HepG2 (cell line): ENCODE data around the gene CAMK1D. TPM values are rescaled to one million over a fixed set of nuclear protein-coding genes. Genes with fewer than 3 reads are reported as not detected.

Experiments used
- BRCA1 ChIP-seq: sonication (generic); formaldehyde crosslinking; IDR thresholded peaks from 2 replicates; pipeline ENCODE4 v1.4.0; 2020; ENCODE audit warnings: missing genetic modification reagents
- HIVEP1 ChIP-seq: sonication (generic); formaldehyde crosslinking; IDR thresholded peaks from 2 replicates; pipeline ENCODE4 v1.4.0; 2020; ENCODE audit warnings: mild to moderate bottlenecking, missing genetic modification reagents
- HNF4G ChIP-seq, 2 experiments: sonication (generic) in 1 of 2; formaldehyde crosslinking in 1 of 2; IDR thresholded peaks; 2 replicates each; pipeline versions ENCODE4 v1.4.0 to v1.6.1; 2011 to 2020; ENCODE audit warnings: borderline replicate concordance in 2 of 2, low read depth in 2 of 2, mild to moderate bottlenecking in 2 of 2, low read length in 1 of 2, missing genetic modification reagents in 1 of 2, moderate library complexity in 1 of 2
- NFYB ChIP-seq: sonication (generic); formaldehyde crosslinking; IDR thresholded peaks from 2 replicates; pipeline ENCODE4 v1.4.0; 2020; ENCODE audit warnings: missing genetic modification reagents
- NRL ChIP-seq: sonication (generic); formaldehyde crosslinking; IDR thresholded peaks from 2 replicates; pipeline ENCODE4 v1.5.0; 2020; ENCODE audit warnings: missing genetic modification reagents, mild to moderate bottlenecking, moderate library complexity, borderline replicate concordance
- ZFP62 ChIP-seq: sonication (generic); formaldehyde crosslinking; IDR thresholded peaks from 2 replicates; pipeline ENCODE4 v1.4.0; 2020; ENCODE audit warnings: missing genetic modification reagents
- ZNF556 ChIP-seq: sonication (generic); formaldehyde crosslinking; IDR thresholded peaks from 2 replicates; pipeline ENCODE4 v1.4.0; 2020; ENCODE audit warnings: mild to moderate bottlenecking, missing genetic modification reagents, borderline replicate concordance
- ZNF7 ChIP-seq: IDR thresholded peaks from 2 replicates; pipeline ENCODE4 v1.6.1; 2016; ENCODE audit warnings: missing biosample characterization, missing genetic modification reagents
- ZNF772 ChIP-seq: sonication (generic); formaldehyde crosslinking; IDR thresholded peaks from 2 replicates; pipeline ENCODE4 v1.5.0; 2020; ENCODE audit warnings: mild to moderate bottlenecking, missing genetic modification reagents
- polyA plus RNA-seq, 8 experiments: library from polyadenylated mRNA; depleted of rRNA in 3 of 8; stranded (reverse) in 7 of 8; unstranded in 1 of 8; fragments of >200 nt; fragmentation: Illumina TruSeq in 4 of 8; extraction: Trizol in 4 of 8; gene quantifications; 2 replicates each; pipeline versions ENCODE4 v1.2.1 to v1.2.3, GENCODE V29; 2011 to 2016; ENCODE audit warnings: low read depth in 4 of 8, missing spikeins in 1 of 8, mixed read lengths in 1 of 8; ENCODE audit not compliant: insufficient read depth in 1 of 8
- total RNA-seq, 5 experiments: library from RNA; depleted of rRNA; stranded (reverse); fragments of >200 nt; fragmentation: Illumina TruSeq; extraction: Trizol; gene quantifications; 2 replicates each; pipeline ENCODE4 v1.2.3, GENCODE V29; 2016; ENCODE audit warnings: low read depth in 1 of 5
- TF ChIP-seq, protein P1 (sequence below): sonication (generic); formaldehyde crosslinking; IDR thresholded peaks from 2 replicates; pipeline ENCODE4 v1.5.0; 2020; ENCODE audit warnings: missing genetic modification reagents
- TF ChIP-seq, protein P2 (sequence below): sonication (generic); formaldehyde crosslinking; IDR thresholded peaks from 2 replicates; pipeline ENCODE4 v1.4.0; 2020; ENCODE audit warnings: mild to moderate bottlenecking, low read depth, missing genetic modification reagents
- TF ChIP-seq, protein P3 (sequence below): sonication (generic); formaldehyde crosslinking; IDR thresholded peaks from 2 replicates; pipeline ENCODE4 v1.8.1; 2022; ENCODE audit warnings: low read depth, mild to moderate bottlenecking, missing genetic modification reagents
- TF ChIP-seq, protein P4 (sequence below): sonication (generic); formaldehyde crosslinking; IDR thresholded peaks from 2 replicates; pipeline ENCODE4 v1.4.0; 2020; ENCODE audit warnings: missing genetic modification reagents
- TF ChIP-seq, protein P5 (sequence below): sonication (generic); formaldehyde crosslinking; conservative IDR thresholded peaks from 2 replicates; pipeline ENCODE4 v1.4.0; 2020; ENCODE audit warnings: missing genetic modification reagents
- TF ChIP-seq, protein P6 (sequence below): sonication (generic); formaldehyde crosslinking; conservative IDR thresholded peaks from 2 replicates; pipeline ENCODE4 v1.4.0; 2020; ENCODE audit warnings: missing genetic modification reagents

The CAMK1D gene
- total and polyA plus RNA-seq, 2 of the 13 experiments (the other 11 are each of a cell fraction or from before 2014, with no cell fraction given): under 0.01 TPM; not detected in 1

DNA sequence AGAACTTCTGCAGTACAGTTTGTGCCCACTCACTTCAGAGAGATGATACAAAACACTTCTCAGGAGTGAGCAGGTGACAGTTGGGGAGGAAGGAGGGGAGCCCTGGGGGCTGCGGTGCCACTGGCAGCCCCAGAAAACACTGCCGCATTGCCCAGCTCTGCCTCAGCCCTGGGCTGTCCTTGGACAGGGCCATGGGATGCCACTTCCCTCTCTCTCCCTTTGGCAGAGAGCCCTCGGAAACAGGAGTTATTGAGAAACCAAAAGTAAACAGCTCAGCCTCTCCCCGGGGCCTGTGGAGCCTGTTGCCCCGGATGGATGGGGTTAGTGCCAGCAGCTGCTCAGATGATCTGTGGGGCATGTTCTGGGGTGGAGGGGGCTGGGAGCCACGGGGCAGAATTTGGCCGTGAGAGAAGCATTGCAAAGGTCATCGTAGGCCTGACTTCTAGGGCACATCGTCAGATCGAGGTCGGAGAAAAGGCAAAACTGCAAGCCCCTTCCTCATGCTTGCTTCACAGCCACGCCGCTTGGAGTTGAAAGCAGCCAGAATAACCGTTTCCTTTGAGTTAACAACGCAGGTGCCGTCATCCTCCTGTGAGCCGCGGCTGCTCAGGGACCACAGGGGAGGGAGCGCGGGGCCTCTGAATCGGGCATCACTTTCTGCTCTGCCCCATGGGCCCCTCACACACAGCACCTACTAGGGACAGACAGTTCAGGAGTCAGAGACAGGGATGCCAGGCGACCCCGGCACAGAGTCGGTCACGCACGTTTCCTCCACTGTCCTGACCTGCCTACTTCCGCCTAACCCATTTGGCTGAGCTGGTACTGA lies 256.4 kb downstream of the CAMK1D start (continued):
- TF ChIP-seq, protein P1, sequence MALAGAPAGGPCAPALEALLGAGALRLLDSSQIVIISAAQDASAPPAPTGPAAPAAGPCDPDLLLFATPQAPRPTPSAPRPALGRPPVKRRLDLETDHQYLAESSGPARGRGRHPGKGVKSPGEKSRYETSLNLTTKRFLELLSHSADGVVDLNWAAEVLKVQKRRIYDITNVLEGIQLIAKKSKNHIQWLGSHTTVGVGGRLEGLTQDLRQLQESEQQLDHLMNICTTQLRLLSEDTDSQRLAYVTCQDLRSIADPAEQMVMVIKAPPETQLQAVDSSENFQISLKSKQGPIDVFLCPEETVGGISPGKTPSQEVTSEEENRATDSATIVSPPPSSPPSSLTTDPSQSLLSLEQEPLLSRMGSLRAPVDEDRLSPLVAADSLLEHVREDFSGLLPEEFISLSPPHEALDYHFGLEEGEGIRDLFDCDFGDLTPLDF (CRISPR knock-in tag): no peak
- TF ChIP-seq, protein P2, sequence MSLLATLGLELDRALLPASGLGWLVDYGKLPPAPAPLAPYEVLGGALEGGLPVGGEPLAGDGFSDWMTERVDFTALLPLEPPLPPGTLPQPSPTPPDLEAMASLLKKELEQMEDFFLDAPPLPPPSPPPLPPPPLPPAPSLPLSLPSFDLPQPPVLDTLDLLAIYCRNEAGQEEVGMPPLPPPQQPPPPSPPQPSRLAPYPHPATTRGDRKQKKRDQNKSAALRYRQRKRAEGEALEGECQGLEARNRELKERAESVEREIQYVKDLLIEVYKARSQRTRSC (CRISPR knock-in tag): no peak
- TF ChIP-seq NFYB (CRISPR knock-in tag): no peak
- TF ChIP-seq ZFP62: no peak
- TF ChIP-seq, protein P3, sequence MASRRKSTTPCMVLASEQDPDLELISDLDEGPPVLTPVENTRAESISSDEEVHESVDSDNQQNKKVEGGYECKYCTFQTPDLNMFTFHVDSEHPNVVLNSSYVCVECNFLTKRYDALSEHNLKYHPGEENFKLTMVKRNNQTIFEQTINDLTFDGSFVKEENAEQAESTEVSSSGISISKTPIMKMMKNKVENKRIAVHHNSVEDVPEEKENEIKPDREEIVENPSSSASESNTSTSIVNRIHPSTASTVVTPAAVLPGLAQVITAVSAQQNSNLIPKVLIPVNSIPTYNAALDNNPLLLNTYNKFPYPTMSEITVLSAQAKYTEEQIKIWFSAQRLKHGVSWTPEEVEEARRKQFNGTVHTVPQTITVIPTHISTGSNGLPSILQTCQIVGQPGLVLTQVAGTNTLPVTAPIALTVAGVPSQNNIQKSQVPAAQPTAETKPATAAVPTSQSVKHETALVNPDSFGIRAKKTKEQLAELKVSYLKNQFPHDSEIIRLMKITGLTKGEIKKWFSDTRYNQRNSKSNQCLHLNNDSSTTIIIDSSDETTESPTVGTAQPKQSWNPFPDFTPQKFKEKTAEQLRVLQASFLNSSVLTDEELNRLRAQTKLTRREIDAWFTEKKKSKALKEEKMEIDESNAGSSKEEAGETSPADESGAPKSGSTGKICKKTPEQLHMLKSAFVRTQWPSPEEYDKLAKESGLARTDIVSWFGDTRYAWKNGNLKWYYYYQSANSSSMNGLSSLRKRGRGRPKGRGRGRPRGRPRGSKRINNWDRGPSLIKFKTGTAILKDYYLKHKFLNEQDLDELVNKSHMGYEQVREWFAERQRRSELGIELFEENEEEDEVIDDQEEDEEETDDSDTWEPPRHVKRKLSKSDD (CRISPR knock-in tag): no peak
- TF ChIP-seq NRL (CRISPR knock-in tag): no peak
- TF ChIP-seq BRCA1 (CRISPR knock-in tag): no peak
- TF ChIP-seq, protein P4, sequence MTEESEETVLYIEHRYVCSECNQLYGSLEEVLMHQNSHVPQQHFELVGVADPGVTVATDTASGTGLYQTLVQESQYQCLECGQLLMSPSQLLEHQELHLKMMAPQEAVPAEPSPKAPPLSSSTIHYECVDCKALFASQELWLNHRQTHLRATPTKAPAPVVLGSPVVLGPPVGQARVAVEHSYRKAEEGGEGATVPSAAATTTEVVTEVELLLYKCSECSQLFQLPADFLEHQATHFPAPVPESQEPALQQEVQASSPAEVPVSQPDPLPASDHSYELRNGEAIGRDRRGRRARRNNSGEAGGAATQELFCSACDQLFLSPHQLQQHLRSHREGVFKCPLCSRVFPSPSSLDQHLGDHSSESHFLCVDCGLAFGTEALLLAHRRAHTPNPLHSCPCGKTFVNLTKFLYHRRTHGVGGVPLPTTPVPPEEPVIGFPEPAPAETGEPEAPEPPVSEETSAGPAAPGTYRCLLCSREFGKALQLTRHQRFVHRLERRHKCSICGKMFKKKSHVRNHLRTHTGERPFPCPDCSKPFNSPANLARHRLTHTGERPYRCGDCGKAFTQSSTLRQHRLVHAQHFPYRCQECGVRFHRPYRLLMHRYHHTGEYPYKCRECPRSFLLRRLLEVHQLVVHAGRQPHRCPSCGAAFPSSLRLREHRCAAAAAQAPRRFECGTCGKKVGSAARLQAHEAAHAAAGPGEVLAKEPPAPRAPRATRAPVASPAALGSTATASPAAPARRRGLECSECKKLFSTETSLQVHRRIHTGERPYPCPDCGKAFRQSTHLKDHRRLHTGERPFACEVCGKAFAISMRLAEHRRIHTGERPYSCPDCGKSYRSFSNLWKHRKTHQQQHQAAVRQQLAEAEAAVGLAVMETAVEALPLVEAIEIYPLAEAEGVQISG: peak; percentile 34; the same call in 1 of the 2 replicates
- peak; percentile 18; the same call in 1 of the 2 replicates for TF ChIP-seq ZNF772 (CRISPR knock-in tag)
- no peak for TF ChIP-seq ZNF7 (CRISPR knock-in tag)
- TF ChIP-seq, protein P5, sequence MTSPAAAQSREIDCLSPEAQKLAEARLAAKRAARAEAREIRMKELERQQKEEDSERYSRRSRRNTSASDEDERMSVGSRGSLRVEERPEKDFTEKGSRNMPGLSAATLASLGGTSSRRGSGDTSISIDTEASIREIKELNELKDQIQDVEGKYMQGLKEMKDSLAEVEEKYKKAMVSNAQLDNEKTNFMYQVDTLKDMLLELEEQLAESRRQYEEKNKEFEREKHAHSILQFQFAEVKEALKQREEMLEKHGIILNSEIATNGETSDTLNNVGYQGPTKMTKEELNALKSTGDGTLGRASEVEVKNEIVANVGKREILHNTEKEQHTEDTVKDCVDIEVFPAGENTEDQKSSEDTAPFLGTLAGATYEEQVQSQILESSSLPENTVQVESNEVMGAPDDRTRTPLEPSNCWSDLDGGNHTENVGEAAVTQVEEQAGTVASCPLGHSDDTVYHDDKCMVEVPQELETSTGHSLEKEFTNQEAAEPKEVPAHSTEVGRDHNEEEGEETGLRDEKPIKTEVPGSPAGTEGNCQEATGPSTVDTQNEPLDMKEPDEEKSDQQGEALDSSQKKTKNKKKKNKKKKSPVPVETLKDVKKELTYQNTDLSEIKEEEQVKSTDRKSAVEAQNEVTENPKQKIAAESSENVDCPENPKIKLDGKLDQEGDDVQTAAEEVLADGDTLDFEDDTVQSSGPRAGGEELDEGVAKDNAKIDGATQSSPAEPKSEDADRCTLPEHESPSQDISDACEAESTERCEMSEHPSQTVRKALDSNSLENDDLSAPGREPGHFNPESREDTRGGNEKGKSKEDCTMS (CRISPR knock-in tag): no peak
- no peak for TF ChIP-seq ZNF556 (CRISPR knock-in tag)
- no peak for TF ChIP-seq HNF4G (IDR thresholded peaks at IDR 0.05; ENCODE audit: borderline replicate concordance, low read depth, low read length)
- no peak for TF ChIP-seq HNF4G (CRISPR knock-in tag; IDR thresholded peaks at IDR 0.05; ENCODE audit: borderline replicate concordance, low read depth)
- TF ChIP-seq HIVEP1 (CRISPR knock-in tag): no peak
- TF ChIP-seq, protein P6, sequence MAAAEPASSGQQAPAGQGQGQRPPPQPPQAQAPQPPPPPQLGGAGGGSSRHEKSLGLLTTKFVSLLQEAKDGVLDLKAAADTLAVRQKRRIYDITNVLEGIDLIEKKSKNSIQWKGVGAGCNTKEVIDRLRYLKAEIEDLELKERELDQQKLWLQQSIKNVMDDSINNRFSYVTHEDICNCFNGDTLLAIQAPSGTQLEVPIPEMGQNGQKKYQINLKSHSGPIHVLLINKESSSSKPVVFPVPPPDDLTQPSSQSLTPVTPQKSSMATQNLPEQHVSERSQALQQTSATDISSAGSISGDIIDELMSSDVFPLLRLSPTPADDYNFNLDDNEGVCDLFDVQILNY: no peak
